Parathyroid adenoma (tissue), 2 donors: ENCODE data around the gene LMO3.

ENCODE experiments used
- H2AFZ ChIP-seq: fragments of 300-600 bp; sonication (generic); one replicate; pipeline ENCODE4 v1.7.0; 2017; ENCODE audit warnings: antibody characterized with exemption, mild to moderate bottlenecking
- H3K27ac ChIP-seq: fragments of 300-600 bp; sonication (generic); one replicate; pipeline ENCODE4 v1.7.0; 2017
- H3K27me3 ChIP-seq: fragments of 300-600 bp; sonication (generic); one replicate; pipeline ENCODE4 v1.7.0; 2017; ENCODE audit warnings: low read length; ENCODE audit not compliant: control insufficient read depth, insufficient read depth
- H3K36me3 ChIP-seq: fragments of 300-600 bp; sonication (generic); one replicate; pipeline ENCODE4 v1.7.0; 2017; ENCODE audit warnings: low read length; ENCODE audit not compliant: control insufficient read depth, insufficient read depth
- H3K4me1 ChIP-seq: fragments of 300-600 bp; sonication (generic); one replicate; pipeline ENCODE4 v1.7.0; 2017; ENCODE audit warnings: control low read depth
- H3K4me2 ChIP-seq: fragments of 300-600 bp; sonication (generic); one replicate; pipeline ENCODE4 v1.7.0; 2017; ENCODE audit warnings: low read length
- H3K4me3 ChIP-seq: fragments of 300-600 bp; sonication (generic); one replicate; pipeline ENCODE4 v1.7.0; 2017; ENCODE audit warnings: low read depth, low read length
- H3K79me2 ChIP-seq: fragments of 300-600 bp; sonication (generic); one replicate; pipeline ENCODE4 v1.7.0; 2017; ENCODE audit warnings: control low read depth
- H3K9ac ChIP-seq: fragments of 300-600 bp; sonication (generic); one replicate; pipeline ENCODE4 v1.7.0; 2017; ENCODE audit warnings: mild to moderate bottlenecking
- H3K9me3 ChIP-seq: fragments of 300-600 bp; sonication (generic); one replicate; pipeline ENCODE4 v1.7.0; 2017; ENCODE audit warnings: low read length; ENCODE audit not compliant: control insufficient read depth
- TF ChIP-seq, protein P1 (sequence below): fragments of 300-600 bp; sonication (generic); IDR thresholded peaks from one replicate; pipeline ENCODE4 v1.7.0; 2017; ENCODE audit warnings: antibody characterized with exemption, mild to moderate bottlenecking
- donor health status: primary hyperparathyroidism.

LMO3 gene

DNA sequence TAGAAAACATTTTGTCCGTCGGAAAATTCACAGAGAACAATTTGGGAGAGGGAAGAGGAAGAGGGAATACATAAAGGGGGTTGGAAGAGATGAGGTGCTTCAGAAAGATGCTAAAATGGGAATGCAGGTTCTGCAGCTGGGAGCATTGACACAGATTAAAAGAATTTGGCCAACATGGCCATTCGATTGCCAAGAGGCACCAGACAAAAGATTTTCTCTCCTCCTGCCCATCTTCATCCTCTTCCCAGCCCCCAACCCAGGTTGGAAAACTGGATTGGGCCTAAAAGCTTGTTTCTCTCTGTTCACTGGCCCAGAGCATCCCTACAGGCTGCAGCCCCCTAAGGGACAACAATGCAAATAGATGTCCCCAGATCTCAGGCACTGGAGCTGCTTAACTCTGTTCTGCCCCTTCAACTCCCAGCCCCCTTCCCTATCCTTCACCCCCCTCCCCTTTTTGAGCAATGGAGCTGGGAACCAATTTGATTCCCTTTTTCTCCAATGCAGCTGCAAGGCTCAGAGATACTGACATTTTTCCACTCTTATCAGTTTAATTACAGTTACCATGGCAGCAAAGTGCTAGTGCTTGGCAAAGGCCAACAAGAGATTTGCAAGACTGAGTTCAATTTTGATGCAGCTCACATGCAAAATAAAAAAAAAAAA lies 1.9 kb downstream of the LMO3 start:
- Histone ChIP-seq H3K9me3 (no peaks in the 10 kb centered on the region), H3K4me1 (no peaks in the 10 kb centered on the region), H3K79me2 (no peaks in the 10 kb centered on the region), H3K36me3 (no peaks in the 10 kb centered on the region), H3K27me3 (no peaks in the 10 kb centered on the region), H3K4me2 (no peak overlapping the region), H3K9ac (no peak overlapping the region), H3K27ac (no peak overlapping the region), H2AFZ (no peak overlapping the region), H3K4me3 (no peak overlapping the region)
- TF ChIP-seq, protein P1, sequence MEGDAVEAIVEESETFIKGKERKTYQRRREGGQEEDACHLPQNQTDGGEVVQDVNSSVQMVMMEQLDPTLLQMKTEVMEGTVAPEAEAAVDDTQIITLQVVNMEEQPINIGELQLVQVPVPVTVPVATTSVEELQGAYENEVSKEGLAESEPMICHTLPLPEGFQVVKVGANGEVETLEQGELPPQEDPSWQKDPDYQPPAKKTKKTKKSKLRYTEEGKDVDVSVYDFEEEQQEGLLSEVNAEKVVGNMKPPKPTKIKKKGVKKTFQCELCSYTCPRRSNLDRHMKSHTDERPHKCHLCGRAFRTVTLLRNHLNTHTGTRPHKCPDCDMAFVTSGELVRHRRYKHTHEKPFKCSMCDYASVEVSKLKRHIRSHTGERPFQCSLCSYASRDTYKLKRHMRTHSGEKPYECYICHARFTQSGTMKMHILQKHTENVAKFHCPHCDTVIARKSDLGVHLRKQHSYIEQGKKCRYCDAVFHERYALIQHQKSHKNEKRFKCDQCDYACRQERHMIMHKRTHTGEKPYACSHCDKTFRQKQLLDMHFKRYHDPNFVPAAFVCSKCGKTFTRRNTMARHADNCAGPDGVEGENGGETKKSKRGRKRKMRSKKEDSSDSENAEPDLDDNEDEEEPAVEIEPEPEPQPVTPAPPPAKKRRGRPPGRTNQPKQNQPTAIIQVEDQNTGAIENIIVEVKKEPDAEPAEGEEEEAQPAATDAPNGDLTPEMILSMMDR: no peak

DNA sequence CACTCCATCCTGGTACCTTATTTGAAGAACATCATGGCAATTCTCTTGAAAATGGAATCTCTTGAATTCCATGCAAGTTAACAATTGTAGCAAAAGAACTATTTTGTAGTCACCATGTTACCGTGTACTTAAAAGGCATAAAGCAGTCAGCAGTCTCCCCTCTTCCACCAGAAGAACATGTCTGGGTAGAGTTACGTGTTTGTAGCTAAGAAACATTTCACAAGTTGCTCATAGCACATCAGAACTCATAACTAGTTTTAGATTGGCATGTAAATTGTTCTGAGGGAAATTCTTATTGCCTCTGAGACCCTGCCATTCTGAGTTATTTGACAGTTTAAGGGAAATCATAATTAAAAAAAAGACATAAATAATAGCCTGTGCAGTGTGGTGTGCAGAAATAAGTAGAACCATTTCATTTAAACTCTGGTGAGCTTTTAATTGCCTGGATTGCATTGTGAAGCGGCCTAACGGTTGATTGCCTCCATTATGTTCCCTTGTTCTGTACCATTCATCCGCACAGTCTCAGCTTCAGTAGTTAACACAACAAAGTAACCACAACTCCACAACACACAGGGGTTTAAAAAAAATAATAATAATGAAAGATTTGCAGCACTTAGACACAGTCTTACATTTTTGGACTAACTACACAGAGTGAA lies 2.6 kb downstream of the LMO3 start:
- no peaks in the 10 kb centered on the region for H3K27me3 ChIP-seq
- no peaks in the 10 kb centered on the region for H3K9me3 ChIP-seq
- TF ChIP-seq, protein P1: no peak
- no peak overlapping the region for H2AFZ ChIP-seq
- H3K9ac ChIP-seq: no peak overlapping the region
- no peaks in the 10 kb centered on the region for H3K79me2 ChIP-seq
- H3K27ac ChIP-seq: no peak overlapping the region
- H3K4me1 ChIP-seq: no peaks in the 10 kb centered on the region
- H3K4me3 ChIP-seq: no peak overlapping the region
- H3K36me3 ChIP-seq: no peaks in the 10 kb centered on the region
- no peak overlapping the region for H3K4me2 ChIP-seq

DNA sequence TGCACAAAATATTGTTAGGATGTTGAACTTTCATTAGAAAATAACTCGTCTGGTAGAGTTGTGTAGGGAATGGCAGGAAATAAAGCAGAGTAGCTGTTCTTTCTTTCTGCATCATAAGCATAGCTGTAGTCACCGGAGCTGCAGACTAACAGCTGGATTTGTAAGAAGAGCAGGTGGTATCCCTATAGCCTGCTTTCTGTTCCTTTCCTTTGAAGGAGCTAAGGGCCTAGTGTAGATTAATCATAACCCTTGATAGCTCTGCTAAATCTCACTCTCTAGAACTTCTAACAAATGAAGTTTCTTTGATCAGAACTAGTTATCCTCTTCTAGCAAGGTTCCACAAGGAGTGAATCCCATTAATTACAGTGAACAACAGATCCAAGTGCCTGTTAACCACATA lies 3.5 kb downstream of the LMO3 start:
- no peaks in the 10 kb centered on the region for H3K27me3 ChIP-seq
- H3K36me3 ChIP-seq: no peaks in the 10 kb centered on the region
- H3K4me1 ChIP-seq: no peaks in the 10 kb centered on the region
- no peak overlapping the region for H3K27ac ChIP-seq
- H3K4me2 ChIP-seq: no peak overlapping the region
- H2AFZ ChIP-seq: no peak overlapping the region
- TF ChIP-seq, protein P1: no peak
- no peaks in the 10 kb centered on the region for H3K9me3 ChIP-seq
- H3K9ac ChIP-seq: no peak overlapping the region
- H3K79me2 ChIP-seq: no peaks in the 10 kb centered on the region
- H3K4me3 ChIP-seq: no peak overlapping the region

DNA sequence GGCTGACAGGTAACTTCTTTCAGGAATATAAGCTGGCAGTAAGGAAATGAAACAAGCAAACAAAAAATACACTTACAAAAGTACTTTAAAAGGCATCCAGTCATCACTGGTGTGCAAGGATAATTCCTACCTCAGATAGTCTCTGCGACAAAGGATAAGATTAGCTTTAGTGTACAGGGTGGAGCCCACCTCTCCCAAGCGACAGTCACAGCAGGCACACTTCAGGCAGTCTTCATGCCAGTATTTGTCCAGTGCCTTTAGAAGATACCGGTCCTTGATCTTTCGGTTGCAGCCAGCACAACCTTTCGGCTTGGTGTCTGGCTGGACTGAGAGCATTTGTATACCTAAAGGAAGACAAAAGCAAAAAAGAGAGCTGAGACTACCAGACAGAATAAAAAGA lies 5.4 kb downstream of the LMO3 start:
- H3K79me2 ChIP-seq: no peaks in the 10 kb centered on the region
- H2AFZ ChIP-seq: no peak overlapping the region
- no peaks in the 10 kb centered on the region for H3K4me1 ChIP-seq
- no peaks in the 10 kb centered on the region for H3K27me3 ChIP-seq
- no peak overlapping the region for H3K4me2 ChIP-seq
- no peak overlapping the region for H3K9ac ChIP-seq
- H3K27ac ChIP-seq: no peak overlapping the region
- no peaks in the 10 kb centered on the region for H3K36me3 ChIP-seq
- no peak overlapping the region for H3K4me3 ChIP-seq
- TF ChIP-seq, protein P1: no peak
- no peaks in the 10 kb centered on the region for H3K9me3 ChIP-seq

DNA sequence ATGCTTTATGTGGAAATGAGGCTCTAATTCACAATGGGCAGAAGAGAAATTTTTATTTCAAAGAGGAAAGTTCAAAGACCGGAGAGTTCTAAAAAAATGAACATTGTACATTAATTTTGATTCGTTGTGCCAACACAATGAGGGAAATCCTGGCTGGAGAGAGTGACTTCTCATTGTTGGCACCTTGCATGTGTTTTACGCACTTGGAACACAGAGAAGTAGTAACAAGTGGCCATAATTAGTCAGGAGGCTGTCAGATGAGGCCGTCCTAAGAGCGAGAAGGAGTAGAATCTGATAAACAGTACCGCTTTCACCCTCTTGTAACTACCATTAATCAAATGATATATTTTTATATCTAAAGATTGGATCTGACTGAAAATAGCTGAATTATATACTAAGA lies 6.9 kb downstream of the LMO3 start:
- Histone ChIP-seq H3K9me3 (no peaks in the 10 kb centered on the region), H3K27ac (no peak overlapping the region), H3K79me2 (no peaks in the 10 kb centered on the region), H3K9ac (no peak overlapping the region), H3K4me1 (no peaks in the 10 kb centered on the region), H3K27me3 (no peaks in the 10 kb centered on the region), H3K4me3 (no peak overlapping the region), H2AFZ (no peak overlapping the region), H3K4me2 (no peak overlapping the region), H3K36me3 (no peaks in the 10 kb centered on the region)
- TF ChIP-seq, protein P1: no peak
